ENCODE measurements around the gene KAT6B.

DNA sequence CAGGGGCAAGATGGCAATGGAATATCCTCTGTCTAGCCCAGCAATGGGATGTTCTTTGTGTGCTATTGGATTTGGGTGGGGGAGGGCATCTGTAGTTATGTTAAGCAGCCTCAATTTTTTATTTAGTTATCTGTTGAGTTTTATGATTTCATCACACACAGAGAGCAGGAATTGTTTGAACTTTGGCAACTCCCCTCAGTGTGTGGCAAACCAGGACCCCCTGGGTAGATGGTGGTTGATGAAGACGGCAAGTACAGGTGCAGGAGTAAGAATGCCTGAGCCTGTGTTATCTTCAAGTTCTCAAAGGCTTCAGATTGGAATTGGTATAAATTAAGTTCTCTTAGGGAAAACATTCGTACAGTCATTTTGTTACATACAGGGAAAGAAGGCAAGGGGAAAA, 142.7 kb downstream of the KAT6B start:
- TF ChIP-seq ZNF707 (tag by site-specific recombination; IDR thresholded peaks at IDR 0.05) = no peak
- TF ChIP-seq, protein P1, sequence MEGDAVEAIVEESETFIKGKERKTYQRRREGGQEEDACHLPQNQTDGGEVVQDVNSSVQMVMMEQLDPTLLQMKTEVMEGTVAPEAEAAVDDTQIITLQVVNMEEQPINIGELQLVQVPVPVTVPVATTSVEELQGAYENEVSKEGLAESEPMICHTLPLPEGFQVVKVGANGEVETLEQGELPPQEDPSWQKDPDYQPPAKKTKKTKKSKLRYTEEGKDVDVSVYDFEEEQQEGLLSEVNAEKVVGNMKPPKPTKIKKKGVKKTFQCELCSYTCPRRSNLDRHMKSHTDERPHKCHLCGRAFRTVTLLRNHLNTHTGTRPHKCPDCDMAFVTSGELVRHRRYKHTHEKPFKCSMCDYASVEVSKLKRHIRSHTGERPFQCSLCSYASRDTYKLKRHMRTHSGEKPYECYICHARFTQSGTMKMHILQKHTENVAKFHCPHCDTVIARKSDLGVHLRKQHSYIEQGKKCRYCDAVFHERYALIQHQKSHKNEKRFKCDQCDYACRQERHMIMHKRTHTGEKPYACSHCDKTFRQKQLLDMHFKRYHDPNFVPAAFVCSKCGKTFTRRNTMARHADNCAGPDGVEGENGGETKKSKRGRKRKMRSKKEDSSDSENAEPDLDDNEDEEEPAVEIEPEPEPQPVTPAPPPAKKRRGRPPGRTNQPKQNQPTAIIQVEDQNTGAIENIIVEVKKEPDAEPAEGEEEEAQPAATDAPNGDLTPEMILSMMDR (tag by site-specific recombination; IDR thresholded peaks at IDR 0.05) = no peak
- no peak for TF ChIP-seq ZNF433 (tag by site-specific recombination; IDR thresholded peaks at IDR 0.05; ENCODE audit: low read depth)
- no peak for TF ChIP-seq ZNF747 (tag by site-specific recombination; IDR thresholded peaks at IDR 0.05)

Measured in HEK293 (cell line).